ENCODE measurements around the gene AHNAK. TPM values are rescaled to one million over a fixed set of nuclear protein-coding genes. Genes with fewer than 3 reads are reported as not detected.

Gene AHNAK
- total RNA-seq, 4 donors from 2014 or later: 1,199 to 1,973 (median 1,368) TPM

DNA sequence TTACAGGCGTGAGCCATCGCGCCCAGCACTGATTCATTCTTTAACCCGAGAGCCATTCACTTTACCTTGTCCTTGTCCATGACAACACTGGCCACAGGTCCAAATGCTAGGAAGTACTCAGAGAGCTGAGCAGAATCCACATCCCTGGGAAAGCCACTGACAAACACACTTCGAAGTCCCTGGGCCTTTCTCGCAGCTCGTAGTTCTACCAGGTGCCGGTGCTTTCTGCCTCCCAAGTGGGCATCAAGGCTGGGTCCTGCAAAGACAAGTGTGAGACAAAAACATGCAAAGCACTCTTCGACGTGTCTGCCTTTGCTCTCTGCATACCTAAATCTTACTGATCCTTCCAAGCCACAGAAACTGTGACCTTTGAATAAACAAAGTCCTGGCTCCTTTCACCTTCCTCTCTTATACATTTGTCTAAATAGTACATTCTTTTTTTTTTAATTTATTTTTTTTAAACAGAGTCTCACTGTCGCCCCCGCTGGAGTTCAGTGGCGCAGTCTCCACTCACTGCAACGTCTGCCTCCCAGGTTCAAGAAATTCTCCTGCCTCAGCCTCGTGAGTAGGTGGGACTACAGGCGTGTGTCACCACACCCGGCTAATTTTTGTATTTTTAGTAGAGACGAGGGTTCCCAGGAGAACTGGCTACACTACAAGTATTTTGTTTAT, 42.5 kb upstream of the AHNAK start:
- no peak for TF ChIP-seq CTCF (IDR thresholded peaks at IDR 0.05; ENCODE audit: low read depth)

DNA sequence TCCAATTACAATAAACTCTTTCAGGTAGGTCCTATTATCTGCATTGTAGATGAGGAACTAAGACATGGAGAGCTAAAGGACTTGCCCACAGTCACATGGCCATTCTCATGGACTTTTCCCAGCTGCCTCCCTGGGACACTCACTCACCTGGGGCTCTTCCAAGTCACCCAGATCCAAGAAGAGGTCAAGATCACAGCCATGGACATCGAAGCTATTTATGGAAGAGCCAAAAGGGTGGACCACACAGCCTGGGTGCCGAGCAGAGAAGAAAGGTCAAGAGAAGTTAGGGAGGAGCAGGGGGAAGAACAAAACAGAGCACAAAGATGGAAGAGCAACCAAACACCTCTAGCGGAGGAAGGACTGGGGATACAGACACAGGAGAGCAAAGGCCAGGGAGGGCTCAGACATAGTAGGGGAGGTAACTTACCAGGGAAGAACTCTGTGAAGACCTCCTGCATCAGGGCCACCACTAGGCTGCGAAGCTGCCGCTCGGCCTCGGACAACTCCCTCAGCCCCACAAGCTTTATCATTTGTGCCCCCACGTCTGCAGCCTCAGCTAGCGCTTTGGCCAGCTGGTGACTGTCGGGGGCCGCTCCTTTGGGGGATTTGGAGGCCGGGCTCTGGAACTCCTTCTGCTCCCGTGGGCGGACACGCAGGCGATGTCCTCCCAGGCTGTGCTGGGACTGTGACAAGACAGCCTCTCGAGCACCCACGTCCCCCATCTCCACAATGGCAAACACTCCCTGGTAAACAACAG, 34.5 kb upstream of the AHNAK start:
- no peak for TF ChIP-seq CTCF (IDR thresholded peaks at IDR 0.05; ENCODE audit: low read depth)

DNA sequence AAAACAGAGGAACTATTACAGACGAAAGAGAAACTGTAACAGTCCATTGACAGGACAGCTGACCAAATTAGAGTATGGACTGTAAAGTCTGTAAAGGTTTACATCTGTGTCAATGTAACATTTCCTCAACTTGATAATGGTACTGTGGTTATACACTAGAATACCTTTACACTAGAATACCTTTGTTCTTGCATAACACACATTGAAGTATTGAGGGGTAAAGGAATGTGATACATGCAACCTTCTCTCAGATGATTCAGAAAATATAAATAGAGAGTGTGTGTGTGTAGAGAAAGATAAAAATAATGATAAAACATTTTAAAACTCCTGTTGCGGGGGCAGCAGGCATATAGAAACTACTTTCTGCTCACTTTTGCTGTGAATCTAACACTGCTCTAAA, 32.6 kb upstream of the AHNAK start:
- TF ChIP-seq CTCF (IDR thresholded peaks at IDR 0.05; ENCODE audit: low read depth): no peak

GRCh38 chr11:62578541-62578940, 31.9 kb upstream of the AHNAK start:
- TF ChIP-seq CTCF (IDR thresholded peaks at IDR 0.05; ENCODE audit: low read depth): no peak

- no peak for TF ChIP-seq CTCF (IDR thresholded peaks at IDR 0.05; ENCODE audit: low read depth)
Observed at GRCh38 chr11:62577046-62577714, 30.6 kb upstream of the AHNAK start.

GRCh38 chr11:62575837-62576236, 29.2 kb upstream of the AHNAK start:
- TF ChIP-seq CTCF (IDR thresholded peaks at IDR 0.05; ENCODE audit: low read depth): no peak

- no peak for TF ChIP-seq CTCF (IDR thresholded peaks at IDR 0.05; ENCODE audit: low read depth)
Observed at GRCh38 chr11:62575156-62575555, 28.6 kb upstream of the AHNAK start.

Measured in subcutaneous adipose tissue (tissue), 4 donors.